HG02852 (cell line): ENCODE measurements around the gene PTPRU.
"Not testable (repeated sequence)": the region's sequence is repeated elsewhere in the genome, so short reads cannot be mapped to it uniquely, and the experiment has no call there.

Experiments
- ATAC-seq: cut with Tn5 transposase; IDR thresholded peaks from one replicate; pipeline ENCODE4 v1.9.1; 2021; ENCODE audit warnings: mild to moderate bottlenecking, moderate library complexity; ENCODE audit not compliant: unreplicated experiment

Gene PTPRU

GRCh38 chr1:29311352-29312030, 75.2 kb downstream of the PTPRU start:
- ATAC-seq, result no peak

- ATAC-seq, result no peak
These were observed 76.4 kb downstream of the PTPRU start for GRCh38 chr1:29312469-29313461.

DNA sequence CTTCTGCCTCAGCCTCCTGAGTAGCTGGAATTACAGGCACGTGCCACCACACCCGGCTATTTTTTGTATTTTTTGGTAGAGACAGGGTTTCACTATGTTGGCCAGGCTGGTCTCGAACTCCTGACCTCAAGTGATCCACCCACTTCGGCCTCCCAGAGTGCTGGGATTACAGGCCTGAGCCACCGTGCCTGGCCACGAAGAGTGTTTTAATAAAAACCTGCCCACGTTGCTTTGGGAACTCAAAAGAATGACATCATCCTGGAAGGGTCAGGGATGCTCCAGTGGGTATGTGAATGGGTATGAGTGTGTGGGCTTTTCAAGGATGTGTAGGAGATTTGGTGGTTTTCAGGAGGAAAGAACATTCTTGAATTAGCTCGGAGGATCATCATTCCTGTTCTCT, 78.4 kb downstream of the PTPRU start:
- not testable (repeated sequence) for ATAC-seq

DNA sequence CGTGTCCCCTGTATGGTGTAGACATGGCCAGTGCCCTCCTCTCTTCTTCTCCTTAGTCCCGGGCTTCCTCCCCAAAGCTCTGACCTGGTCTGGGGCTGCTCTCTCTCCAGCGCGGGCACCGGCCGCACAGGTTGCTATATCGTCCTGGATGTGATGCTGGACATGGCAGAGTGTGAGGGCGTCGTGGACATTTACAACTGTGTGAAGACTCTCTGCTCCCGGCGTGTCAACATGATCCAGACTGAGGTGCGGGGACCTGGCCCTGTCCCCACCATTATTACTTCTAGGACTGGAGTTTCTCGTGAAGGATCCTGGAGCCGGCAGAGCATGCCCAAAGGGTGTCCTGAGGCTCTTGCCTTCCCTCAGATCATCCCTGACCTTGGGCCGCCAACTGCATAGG, 78.9 kb downstream of the PTPRU start:
- ATAC-seq, result no peak

DNA sequence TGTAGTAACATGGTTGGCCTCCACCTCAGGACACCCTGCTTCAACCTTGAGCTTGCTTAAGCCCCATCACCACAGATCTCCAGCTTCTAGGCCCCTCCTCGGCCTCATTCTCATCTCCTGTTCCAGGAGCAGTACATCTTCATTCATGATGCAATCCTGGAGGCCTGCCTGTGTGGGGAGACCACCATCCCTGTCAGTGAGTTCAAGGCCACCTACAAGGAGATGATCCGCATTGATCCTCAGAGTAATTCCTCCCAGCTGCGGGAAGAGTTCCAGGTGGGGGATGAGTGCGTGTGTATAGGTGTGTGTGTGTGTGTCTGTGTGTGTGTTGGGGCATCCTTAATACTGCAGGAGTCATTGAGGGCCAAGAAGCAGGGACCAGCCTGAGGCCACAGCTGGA, 79.6 kb downstream of the PTPRU start:
- ATAC-seq, result no peak

- ATAC-seq, result no peak
These were observed 81.0 kb downstream of the PTPRU start for GRCh38 chr1:29317063-29317915.

DNA sequence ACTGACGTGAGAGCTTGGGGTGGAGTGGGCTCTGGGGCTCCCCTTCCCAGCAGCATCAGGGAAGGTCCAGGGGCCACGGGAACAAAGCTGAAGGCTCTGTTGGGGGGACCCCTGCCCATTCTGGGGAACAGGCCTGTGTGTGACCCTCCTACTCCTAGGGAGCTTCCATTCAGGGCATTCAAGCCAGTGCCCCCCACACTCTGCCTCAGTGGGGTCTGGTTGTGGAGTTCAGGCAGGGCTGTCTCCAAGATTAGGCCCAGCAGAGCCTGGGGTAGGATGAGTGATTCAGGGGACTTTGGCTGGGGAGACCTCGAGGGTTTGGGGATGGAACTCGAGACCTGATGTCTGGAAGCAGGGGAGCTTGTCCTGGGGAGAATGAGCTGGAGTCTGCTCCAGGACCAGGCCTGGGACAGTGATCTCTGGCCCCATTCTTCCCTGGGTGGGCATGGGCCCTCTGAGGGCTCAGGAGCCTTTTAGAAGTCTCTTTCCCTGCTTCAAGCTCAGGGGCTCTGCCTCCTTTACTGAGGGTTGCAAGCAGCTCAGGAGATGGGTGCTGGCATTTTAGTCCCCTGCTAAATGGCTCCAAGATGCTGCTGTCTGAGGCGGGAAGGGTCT, 81.7 kb downstream of the PTPRU start:
- ATAC-seq, result no peak

DNA sequence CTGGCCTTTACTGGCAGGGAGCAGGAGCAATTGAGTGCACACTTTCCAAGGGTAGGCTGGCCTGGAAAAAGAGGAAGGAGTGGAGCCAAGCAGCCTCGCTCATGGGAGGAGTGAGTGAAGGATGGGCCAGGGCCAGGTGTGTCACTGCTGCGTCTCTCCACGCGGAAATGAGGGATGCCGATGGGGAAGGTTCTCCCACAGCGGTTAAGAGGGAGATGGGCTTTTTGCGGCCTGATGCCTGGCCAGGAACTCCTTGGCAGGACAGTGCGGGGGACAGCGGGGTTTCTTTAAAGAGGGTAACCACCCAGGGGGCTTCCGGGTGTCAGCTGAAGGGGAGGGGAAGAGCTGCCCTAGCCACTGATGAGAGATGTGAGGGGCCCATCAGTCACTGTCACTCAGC, 82.4 kb downstream of the PTPRU start:
- ATAC-seq, result no peak

GRCh38 chr1:29319300-29320110, 83.2 kb downstream of the PTPRU start:
- ATAC-seq, result no peak

GRCh38 chr1:29320156-29320940, 84.0 kb downstream of the PTPRU start:
- ATAC-seq, result no peak

DNA sequence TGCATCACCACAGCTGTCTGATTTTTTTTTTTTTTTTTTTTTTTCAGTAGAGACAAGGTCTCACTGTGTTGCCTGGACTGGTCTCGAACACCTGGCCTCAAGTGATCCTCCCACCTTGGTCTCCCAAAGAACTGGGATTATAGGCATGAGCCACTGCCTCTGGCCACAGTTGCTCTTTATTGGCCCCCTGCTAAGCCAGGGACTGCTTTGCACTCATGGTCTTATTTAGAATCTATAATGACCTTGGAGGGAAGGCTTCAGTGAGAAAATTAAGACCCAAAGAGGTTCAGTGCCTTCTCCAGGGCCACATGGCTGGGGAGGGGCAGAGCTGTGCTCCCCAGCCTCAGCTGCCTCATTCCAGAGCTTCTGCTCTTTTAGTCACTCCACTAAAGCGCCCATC, 84.9 kb downstream of the PTPRU start:
- ATAC-seq, result no peak

- ATAC-seq, result no peak
These were observed 85.9 kb downstream of the PTPRU start for GRCh38 chr1:29322147-29322694.

DNA sequence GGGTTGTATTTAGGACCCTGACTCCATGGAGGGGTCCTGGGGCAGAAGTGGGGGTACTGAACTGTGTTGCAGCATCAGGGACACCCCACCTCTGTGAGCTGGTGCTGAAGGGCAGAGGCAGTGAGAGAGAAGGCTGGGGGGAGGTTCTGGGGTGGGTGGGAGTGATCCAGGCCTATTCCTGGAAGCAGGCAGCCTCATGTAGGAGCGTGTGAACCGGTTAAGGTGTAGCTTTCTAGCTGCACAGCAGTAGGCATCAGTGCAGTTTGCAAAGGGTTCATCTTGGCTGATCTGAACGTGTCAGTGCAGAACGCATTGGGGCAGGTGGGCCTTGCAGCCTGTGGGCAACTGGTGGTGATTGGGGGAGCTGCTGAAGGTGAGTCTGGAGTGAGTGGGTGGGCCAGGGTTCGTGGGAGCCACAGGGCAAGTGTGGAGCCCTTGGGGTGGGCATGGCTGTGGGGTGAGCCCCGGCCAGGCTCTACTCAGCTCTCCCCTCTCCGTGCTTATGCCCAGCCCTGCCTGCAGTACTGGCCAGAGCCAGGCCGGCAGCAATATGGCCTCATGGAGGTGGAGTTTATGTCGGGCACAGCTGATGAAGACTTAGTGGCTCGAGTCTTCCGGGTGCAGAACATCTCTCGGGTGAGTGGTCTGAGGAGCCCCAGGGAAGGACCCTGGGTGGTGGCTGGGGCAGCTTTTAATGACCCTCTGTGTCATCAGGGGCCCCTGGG, 86.7 kb downstream of the PTPRU start:
- ATAC-seq, result no peak

GRCh38 chr1:29323636-29324035, 87.3 kb downstream of the PTPRU start:
- ATAC-seq, result no peak

GRCh38 chr1:29324202-29324601, 87.9 kb downstream of the PTPRU start:
- ATAC-seq, result no peak

GRCh38 chr1:29324771-29325351, 88.5 kb downstream of the PTPRU start:
- ATAC-seq, result no peak

GRCh38 chr1:29325675-29326074, 89.4 kb downstream of the PTPRU start:
- no peak for ATAC-seq

GRCh38 chr1:29326123-29326522, 89.8 kb downstream of the PTPRU start:
- no peak for ATAC-seq
